Cortex of kidney (tissue), 1 donor: ENCODE measurements around the gene PRKCSH.
"Not testable (repeated sequence)": the region's sequence is repeated elsewhere in the genome, so short reads cannot be mapped to it uniquely, and the experiment has no call there.

Experiments
- DNase-seq: peaks from one replicate; lab custom pipeline; 2025; lab: John Stamatoyannopoulos, UW

PRKCSH gene

DNA sequence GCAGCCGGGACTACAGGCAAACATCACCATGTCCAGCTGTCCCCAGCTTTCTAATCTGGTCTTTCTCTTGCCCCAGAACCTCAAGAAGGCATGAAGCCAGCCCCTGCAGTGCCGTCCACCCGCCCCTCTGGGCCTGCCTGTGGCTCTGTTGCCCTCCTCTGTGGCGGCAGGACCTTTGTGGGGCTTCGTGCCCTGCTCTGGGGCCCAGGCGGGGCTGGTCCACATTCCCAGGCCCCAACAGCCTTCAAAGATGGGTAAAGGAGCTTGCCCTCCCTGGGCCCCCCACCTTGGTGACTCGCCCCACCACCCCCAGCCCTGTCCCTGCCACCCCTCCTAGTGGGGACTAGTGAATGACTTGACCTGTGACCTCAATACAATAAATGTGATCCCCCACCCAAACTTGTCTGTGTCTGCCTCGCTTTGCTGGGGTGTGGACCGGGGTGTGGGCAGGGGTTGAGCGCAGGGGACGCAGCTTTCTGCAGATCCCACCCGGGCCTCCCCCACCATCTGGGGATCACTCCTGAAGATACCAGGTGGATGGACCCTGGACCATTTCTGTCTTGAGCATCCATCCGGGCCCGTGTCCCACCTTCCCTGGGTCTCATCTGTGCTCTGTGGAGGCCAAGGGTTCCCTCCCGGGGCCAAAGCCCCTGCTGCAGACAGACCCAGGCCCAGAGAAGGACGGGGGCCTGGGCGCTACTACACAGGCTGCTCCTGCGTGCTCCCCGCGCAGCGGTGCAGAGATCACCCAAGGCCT is 15.3 kb downstream of the PRKCSH start:
- no peak for DNase-seq

- no peak for DNase-seq
Observed at GRCh38 chr19:11451327-11451870, 16.0 kb downstream of the PRKCSH start.

DNA sequence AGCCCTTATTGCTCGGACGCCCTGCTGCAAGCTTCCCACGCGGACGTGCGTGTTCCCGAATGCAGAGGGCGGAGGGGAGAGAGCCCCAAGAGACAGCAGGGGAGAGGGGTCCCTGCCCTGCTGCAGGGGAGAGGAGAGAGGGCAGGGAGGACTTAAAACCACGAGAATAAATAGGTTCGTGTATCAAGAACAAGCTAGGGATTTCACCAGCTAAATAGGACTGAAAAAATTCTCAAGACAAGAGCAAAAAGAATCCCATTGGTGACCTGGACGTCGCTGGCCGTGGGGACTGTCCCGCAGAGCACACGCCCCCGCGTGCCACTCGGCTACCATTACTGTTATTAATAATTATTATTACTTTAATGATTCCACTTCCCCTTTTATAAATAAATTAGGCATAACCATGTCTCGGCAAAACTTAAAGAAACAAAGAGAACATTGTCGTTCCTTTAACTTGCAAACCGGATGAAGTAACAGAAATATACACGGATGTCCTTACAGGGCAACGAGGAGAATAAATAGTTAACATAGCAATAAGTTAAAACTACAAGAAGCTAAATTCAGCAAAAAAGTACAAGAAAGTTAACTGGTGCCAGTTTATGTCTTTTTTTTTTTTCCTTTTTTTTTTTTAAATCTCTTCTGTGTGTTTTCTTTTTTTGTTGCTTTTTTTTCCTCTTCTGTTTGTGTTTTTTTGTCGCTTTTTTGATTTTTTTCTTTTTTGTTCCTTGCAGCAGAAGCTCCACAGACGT is 16.6 kb downstream of the PRKCSH start:
- DNase-seq, result no peak

DNA sequence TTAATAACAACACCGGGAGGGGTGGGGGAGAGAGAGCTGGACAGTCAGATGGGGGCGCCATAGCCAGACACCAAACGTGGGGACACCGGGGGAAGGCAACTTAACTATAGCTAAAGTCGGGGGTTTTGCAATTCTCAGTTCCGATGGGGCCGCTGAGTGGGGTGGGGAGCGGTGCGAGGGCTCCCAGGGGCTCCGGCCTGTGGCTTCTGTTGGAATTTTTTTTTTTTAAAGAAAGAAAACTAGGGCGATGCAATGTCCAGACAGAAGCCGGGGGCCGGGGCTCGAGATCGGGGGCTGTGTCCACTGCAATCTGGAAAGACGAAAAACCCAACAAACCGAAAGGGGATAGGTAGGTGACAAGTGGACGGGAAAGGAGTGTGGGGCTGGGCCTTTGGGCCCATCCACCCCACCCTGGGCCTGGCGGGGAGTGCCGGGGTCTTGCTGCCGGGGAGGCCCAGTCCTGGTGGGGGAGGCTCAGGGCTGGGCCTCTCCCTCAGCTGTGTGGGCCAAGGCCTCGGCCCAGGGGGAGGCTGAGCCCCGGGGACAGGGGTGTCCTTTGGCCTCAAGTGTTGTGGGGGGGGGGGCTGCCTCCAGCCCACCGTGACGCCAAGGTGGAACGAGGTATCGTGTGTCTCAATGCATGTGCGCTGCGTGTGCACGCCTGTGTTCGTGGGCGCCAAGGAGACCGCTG is 17.3 kb downstream of the PRKCSH start:
- DNase-seq, result no peak

GRCh38 chr19:11453468-11454341 is 18.3 kb downstream of the PRKCSH start:
- no peak for DNase-seq

DNA sequence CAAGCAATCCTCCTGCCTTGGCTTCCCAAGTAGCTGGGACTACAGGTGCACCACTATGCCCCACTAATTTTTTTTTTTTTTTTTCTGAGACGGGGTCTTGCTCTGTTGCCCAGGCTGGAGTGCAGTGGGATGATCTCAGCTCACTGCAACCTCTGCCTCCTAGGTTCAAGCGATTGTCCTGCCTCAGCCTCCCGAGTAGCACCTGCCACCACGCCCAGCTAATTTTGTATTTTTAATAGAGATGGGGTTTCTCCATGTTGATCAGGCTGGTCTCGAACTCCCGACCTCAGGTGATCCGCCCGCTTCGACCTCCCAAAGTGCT is 19.8 kb downstream of the PRKCSH start:
- DNase-seq, result not testable (repeated sequence)

DNA sequence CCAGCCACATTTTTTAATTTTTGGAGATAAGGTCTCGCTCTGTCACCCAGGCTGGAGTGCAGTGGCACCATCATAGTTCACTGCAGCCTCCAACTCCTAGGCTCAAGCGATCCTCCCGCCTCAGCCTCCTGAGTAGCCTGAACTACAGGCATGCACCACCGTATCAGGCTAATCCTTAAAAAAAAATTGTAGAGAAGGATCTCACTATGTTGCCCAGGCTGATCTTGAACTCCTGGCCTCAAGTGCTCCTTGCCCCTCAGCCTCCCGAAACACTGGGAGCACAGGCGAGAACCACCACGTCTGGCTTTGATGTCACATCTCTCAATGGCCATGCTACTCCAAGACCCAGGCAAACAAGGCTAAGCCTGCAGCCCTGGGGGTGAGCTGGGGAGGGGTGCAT is 21.2 kb downstream of the PRKCSH start:
- no peak for DNase-seq

GRCh38 chr19:11457115-11457514 is 21.7 kb downstream of the PRKCSH start:
- no peak for DNase-seq

- DNase-seq, result no peak
Observed at GRCh38 chr19:11457831-11458230, 22.4 kb downstream of the PRKCSH start.

- no peak for DNase-seq
Observed at GRCh38 chr19:11458236-11458900, 22.9 kb downstream of the PRKCSH start.

DNA sequence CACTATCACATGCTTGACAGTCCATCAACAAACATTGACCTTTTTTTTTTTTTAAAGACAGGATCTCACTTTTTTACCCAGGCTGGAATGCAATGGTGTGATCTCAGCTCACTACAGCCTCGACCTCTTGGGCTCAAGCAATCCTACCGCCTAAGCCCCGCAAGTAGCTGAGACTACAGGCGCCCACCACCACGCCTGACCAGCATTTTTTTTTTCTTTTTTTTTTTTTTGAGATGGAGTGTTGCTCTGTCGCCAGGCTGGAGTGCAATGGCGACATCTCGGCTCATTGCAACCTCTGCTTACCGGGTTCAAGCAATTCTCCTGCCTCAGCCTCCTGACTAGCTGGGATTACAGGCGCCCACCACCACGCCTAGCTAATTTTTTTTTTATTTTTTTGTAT is 23.5 kb downstream of the PRKCSH start:
- DNase-seq, result not testable (repeated sequence)

DNA sequence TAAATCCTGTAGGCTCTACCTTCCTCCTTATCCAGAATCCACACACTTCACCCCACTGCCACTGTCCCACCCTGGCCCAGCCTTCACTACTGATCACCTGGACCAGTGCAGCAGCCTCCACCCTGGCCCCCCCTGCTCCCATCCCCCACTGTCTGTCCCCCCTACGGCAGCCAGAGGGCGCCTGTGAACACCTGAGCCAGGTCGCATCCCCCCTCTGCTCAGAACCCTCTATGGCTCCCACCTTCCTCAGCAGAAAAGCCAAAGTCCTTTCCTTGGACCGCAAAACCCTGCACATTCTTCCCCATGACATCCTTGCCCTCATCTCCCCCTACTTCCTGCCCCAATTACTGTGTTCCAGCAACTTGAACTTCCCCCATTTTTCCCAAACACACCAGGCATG is 24.8 kb downstream of the PRKCSH start:
- DNase-seq, result no peak

DNA sequence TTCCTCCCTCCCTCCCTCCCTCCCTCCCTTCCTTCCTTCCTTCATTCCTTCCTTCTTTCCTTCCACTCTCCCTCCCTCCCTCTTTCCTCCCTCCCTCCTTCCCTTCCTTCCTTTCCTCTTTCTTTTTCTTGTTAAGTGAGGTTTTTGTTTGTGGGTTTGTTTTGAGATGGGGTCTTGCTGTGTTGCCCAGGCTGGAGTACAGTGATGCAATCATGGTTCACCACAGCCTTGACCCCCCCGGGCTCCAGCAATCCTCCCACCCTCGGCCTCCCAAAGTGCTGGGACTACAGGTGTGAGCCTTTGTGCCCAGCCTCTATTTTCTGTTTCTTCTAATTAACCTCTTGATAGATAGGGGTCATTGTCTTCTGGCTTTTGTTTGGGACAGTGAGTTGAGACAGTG is 26.0 kb downstream of the PRKCSH start:
- DNase-seq, result no peak

DNA sequence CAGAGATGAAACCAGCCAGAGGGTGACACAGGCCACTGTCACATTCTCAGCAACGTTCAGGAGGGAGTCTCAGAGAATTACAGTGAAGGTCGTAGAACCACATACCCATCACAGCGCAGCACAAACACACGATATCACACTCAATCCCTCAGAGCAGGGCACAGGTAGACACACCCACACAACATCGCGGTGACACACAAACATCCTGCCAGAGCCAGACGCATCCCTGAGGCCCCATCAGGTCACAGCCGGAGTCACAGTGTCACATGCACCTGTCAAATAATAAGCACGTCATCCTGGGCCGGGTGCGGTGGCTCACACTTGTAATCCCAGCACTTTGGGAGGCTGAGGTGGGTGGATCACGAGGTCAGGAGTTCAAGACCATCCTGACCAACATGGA is 28.0 kb downstream of the PRKCSH start:
- DNase-seq, result no peak

DNA sequence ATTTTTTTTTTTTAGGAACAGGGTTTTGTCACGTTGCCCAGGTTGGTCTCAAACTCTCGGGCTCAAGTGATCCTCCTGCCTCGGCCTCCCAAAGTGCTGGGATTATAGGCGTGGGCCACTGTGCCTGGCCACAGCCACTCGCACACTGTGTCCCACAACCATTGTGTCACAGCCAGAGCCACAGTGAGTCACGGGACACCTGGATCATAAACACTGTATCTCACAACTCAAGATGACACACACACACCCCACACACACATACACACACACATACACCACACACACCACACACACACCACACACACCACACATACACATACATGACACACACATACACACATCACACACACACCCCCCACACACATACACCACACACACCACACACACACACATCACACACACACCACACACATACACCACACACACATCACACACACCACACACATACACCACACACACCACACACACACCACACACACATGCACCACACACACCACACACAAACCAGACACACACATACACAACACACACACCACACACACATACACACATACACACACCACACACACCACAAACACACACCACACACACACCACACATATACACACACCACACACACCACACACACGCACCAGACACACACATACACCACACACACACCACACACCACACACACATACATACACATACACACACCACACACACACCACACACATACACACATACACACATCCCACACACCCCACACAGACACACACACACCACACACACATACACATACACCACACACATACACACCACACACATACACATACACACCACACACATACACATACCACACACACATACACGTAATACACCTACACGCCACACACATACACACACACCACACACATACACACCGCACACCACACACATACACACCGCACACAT is 29.2 kb downstream of the PRKCSH start:
- no peak for DNase-seq

DNA sequence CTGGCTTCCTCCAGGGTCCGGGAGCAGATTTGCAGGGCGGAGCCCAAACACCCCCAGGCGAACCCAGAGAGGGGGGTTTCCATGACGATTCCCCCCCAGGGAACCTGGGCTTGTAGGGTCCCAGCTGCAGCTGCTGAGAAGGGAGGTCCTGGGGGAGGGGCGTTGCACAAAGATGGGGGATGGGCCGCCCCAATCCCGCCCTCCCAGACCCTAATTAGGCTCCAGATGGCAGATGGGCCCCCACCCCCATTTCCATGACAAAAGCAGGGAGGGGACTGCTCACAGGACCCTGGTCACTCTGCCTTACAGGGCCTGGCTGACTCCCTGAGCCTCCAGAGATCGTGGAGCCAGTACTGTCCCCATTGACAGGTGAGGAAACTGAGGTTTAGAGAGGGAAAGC is 30.2 kb downstream of the PRKCSH start:
- DNase-seq, result no peak

GRCh38 chr19:11468266-11468845 is 32.9 kb downstream of the PRKCSH start:
- not testable (repeated sequence) for DNase-seq

DNA sequence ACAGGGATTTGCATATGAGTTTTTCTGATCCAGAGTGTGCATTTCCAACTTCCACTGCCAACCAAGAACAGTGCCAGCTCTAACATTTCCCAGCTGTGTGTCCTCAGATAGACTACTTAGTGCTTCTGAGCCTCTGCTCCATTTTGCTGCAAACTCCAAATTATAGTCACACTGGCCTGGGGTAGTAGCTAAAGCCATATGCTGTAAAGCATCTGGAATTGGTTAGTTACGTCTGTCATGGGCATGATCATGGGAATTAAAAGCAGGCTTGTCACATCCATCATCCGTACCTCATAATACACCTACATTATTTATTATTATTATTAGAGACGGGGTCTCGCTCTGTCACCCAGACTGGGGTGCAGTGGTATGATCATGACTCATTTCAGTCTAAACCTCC is 38.3 kb downstream of the PRKCSH start:
- DNase-seq, result no peak

DNA sequence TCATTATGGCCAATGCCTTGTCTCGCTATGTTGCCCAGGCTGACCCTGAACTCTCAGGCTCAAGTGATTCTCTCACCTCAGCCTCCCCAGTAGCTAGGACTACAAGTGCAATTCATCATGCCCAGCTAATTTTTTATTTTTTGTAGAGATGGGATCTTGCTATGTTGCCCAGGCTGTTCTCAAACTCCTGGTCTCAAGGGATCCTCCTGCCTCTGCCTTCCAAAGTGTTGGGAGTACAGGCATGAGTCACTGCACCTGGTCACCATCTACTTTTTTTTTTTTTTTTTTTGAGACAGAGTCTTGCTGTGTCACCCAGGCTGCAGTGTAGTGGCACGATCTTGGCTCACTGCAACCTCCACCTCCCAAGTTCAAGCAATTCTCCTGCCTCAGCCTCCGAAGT is 39.9 kb downstream of the PRKCSH start:
- DNase-seq, result not testable (repeated sequence)

DNA sequence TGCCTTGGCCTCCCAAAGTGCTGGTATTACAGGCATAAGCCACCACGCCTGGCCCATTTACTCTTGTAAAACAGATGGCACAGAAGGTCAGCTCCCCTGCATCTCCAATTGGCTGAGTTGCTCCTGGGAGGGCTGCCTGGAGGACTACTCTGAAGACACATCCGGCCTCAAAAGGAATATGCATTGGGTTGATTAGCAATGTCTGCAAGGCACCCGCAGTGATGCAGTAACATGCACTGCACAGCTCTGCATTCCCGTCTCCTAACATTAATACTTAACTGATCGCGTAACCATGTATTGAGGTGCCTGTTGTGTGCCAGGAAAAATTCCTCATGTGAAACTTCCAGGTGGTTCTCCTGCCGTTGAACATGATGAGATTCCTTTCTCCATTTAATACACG is 40.4 kb downstream of the PRKCSH start:
- no peak for DNase-seq
